GM19328 (cell line): ENCODE measurements around the gene NEUROG2.
"Not testable (repeated sequence)": the region's sequence is repeated elsewhere in the genome, so short reads cannot be mapped to it uniquely, and the experiment has no call there.

Source experiments
- ATAC-seq: cut with Tn5 transposase; IDR thresholded peaks from one replicate; pipeline ENCODE4 v1.9.1; 2021; ENCODE audit warnings: mild to moderate bottlenecking, moderate library complexity; ENCODE audit not compliant: unreplicated experiment

The NEUROG2 gene

DNA sequence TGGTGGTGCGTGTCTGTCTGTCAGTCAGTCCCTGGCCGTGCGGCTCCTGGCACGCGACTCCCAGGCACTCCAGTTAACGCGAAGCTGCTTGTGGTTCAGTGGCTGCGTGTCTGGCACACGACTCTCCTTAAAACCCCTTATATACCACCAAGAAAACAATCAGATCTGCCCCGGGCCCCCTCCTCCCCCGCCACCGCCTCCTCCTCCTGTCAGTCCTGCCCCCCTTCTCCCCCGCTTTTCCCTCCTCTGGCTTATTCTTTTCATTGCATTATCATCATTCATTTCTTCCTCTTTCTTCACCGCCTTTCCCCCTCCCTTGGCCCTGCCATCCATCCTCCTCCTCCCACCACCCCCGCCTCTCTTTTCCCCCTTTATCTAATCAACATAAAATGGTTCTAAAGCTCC lies at the start of gene NEUROG2:
Gene NEUROG2, minus strand, starts transcription at position 115 of the 405 bp plus-strand sequence. CDS start 705 bp downstream, outside the sequence.
- ATAC-seq, result no peak

DNA sequence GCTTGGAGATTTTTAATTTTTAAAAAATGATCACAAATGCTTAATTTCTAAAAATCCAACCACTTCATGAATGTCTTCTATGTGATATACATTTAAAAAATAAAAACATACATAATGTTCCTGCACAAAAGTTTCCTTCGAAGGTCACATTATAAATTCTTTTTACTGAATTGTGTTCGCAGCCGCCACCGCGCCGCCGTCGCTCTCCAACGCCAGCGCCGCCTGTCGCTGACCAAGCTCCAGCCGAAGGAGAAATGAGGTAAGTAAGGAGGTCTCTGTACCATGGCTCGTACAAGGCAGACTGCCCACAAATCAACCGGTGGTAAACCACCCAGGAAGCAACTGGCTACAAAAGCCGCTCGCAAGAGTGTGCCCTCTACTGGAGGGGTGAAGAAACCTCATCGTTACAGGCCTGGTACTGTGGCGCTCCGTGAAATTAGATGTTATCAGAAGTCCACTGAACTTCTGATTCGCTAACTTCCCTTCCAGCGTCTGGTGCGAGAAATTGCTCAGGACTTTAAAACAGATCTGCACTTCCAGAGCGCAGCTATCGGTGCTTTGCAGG lies 48.8 kb upstream of the NEUROG2 start:
- ATAC-seq, result no peak

DNA sequence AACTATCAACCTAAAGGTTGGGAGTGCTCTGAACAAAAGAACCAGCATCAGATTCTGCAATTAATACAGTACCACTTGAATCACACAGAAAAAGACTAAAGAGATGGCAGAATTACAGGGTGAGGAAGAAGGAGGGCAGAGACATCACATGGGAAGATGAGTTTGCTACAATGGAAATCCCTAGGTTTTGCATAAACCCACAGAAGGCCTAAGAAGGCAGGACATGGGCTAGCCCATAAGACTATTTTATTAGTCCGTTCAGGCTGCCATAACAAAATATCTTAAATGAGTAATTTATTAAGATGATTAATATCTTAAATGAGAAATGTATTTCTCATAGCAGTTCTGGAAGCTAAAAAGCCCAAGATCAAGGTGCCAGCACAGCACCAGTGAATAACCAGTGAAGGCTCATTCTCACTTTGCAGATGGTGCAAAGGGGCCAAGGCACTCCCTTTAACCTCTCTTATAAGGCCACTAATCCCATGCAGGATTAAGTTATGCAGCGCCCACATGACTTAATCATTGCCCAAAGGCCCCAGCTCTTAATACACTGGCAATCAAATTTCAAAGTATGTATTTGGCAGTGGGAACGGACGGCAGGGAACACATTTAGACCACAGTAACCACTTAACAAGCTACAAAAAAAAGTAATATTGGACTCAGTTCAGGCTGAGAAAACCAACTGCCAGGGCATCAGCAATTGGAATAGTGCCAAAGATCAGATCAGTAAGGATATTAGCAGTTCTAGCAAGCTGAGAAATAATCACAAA lies 47.6 kb upstream of the NEUROG2 start:
- no peak for ATAC-seq

DNA sequence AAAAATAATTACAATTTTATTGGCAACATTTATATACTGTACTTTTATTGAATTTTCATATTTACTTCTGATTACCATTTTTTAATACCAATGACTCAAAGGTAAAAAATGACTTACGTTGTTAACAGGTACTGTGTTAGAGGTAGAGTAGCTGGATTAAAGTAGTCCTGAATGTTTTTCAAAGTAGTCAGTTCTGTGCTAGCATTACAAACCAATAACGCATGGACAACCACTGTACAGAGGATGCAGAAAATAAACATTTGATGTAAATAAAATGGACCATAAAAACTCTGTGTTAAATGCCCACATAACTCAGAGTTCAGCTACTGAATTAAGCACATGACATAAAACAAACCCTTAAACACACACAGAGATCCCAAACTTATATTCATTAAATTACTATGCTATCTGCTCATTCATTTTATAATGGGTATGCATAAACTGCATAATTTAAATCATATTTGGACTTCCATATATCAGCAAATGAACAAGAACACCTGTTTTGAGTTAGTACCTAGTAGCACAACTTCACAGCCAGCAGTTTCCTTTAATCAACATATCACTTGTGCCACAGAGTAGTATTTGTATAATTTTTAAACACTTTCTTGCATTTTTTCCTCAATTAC lies 46.4 kb upstream of the NEUROG2 start:
- no peak for ATAC-seq

DNA sequence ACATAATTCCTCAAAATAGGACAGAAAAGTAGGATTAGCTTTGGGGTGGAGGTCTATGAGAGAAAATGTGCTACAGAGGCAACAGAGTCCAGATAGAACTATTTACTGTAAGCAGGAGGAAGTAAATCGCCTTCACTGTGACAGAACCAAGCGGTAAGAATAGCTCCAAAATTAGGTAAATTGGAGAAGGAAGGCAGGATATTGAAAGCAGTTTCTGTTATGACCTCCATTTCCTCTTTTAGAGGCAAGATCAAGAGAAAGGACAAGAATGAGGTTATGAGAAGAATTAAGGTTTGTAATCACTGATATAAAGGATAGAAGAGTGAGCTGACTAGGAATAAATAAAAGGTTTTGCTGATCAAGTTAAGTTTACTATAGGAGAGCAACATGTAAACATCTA lies 44.1 kb upstream of the NEUROG2 start:
- ATAC-seq, result peak; percentile 50

DNA sequence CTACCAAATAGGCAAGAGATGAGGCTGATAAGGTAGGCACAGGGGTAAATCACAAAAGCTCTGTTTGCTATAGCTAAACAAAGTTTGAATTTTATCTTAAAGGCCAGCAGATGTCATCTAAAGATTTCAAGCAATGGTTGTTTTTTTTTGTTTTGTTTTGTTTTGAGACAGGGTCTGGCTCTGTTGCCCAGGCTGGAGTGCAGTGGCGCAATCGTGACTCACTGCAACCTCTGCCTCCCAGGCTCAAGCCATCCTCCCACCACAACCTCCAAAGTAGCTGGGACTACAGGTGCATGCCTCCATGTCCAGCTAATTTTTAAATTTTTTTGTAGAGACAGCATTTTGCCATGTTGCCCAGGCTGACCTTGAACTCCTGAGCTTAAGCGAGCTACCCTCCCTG lies 43.1 kb upstream of the NEUROG2 start:
- ATAC-seq, result no peak

DNA sequence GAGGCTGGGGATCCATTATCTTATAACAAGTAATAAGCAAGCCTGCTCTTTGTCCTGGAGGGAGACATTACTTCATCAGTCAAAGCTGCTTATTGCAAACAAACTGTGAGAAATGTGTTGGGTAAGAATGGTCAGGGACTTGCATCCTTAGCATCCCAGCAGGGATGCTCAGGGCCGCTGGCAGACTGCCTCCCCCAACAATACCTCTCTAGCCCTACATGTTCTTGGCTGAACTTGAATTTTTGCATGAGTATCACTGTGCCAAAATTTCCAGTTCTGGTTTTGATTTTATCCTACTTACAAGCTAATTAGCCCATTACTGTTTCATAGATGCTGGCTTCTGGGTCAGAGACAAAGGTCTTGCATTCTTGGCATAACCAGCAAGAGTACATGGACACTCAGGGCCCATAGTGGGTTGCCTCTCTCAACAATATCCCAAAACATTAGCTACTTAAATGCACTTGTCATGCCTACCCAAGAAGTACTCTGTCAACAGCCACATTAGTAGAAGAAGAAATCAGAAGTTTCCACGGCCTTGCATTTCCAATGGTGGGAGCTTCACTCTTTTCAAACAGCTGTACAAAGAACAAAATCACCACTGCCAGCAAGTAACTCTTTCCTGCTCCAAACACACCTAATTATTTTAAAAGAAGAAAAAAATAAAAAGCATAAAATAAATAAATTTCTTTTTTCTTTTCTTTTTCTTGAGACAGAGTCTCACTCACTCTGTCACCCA lies 41.9 kb upstream of the NEUROG2 start:
- no peak for ATAC-seq

DNA sequence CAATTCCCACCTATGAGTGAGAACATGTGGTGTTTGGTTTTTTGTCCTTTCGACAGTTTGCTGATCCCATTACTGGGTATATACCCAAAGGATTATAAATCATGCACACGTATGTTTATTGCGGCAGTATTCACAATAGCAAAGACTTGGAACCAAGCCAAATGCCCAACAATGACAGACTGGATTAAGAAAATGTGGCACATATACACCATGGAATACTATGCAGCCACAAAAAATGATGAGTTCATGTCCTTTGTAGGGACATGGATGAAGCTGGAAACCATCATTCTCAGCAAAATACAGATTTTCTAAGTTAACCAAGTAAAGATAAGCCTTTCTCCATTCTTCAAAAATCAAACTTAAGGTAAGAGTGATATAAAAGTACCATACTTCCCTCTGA lies 38.3 kb upstream of the NEUROG2 start:
- not testable (repeated sequence) for ATAC-seq

DNA sequence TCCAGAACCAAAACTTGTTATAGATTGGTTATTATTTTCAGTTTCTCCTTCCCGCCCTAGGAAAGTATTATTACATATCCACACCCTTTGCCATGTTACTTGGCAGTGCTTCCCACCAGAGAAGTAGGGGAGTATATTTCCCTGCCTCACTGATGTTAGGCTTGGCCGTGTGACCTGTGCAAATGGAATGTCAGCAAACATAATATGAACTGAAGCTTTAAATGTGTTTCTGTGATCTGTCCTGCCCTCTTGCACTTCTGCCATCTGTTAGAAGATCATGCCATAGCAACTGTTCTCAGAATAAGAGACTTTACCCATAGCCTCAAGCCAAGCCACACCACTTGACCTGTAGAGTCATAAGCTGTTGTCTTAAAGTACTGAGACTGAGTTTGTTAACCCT lies 36.7 kb upstream of the NEUROG2 start:
- ATAC-seq, result no peak

DNA sequence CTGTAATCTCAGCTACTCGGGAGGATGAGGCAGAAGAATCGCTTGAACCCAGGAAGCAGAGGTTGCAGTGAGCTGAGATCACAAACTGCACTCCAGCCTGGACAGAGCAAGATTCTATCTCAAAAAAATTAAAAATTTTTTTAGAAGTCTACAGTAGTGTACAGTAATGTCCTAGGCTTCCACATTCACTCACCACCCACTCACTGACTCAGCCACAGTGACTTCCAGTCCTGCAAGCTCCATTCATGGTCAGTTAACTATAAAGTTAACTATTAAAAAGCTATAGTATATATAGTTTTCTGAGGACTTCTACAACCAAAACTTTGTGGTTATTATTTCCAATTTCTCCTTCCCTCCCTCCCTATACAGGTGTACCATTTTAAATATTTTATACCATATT lies 34.7 kb upstream of the NEUROG2 start:
- ATAC-seq, result no peak

DNA sequence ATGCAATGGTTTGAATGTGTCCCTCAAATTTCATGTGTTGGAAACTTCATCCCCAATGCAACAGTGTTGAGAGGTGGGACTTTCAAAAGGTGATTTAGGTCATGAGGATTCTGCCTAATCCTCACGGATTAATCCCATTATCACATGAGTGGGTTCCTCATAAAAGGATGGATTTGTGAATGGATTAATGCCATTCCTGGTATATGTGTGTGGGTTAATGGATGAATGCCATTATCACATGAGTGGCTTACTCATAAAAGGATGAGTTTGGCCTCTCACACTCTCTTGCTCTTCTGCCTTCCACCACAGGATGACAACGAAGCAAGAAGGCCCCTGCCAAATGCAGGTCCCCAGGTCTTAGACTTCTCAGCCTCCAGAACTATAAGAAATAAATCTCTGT lies 30.5 kb upstream of the NEUROG2 start:
- ATAC-seq, result no peak

DNA sequence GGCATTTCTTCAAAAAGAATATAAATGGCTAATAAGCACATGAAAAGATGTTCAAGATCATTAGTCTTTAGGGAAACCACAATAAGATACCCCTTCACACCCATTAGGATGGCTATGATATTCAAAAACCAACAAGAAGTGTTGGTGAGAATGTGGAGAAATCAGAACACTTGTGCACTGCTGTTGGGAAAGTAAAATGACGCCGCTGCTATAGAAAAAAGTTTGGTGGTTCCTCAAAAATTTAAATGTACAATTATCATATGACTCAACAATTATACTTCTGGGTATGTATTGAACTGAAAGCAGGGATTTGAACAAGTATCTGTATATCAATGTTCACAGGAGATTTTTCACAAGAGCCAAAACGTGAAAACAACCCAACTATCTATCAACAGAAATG lies 29.4 kb upstream of the NEUROG2 start:
- ATAC-seq, result no peak

DNA sequence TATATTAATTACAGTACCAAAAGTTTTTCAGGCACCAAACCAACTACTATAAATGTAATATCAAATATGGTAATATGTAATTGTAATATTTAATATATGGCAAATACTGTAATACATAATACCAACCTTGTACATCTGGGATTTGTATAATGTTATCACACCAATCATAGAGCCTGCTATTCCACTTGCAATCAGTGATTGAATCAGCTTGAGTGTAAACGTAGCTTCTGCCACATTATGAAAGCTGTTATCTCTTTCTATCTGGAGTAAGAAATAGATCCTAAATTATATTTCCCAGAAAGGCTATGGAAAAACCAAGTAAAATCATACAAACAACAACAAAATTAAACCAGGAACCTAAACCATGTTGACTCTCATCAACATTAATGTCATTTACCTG lies 24.7 kb upstream of the NEUROG2 start:
- no peak for ATAC-seq

DNA sequence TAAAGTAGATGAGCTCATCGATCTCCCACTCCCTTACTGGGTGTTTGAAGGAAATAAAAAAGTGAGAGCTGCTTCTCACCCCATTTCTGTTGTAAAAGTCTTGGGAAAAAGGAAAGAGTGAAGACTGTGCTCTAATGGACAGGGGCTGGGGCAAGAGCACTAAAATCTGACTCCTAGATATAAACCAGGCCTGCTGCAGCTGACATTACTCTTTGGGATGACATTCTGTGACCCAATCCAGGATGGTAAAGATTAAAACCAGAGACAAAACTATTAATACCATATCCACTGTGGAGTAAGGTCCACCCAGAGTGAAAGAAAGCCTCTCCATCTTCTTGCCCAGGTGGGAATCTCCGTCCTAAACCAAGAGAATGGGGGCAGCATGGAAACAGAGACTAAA lies 20.1 kb upstream of the NEUROG2 start:
- no peak for ATAC-seq

DNA sequence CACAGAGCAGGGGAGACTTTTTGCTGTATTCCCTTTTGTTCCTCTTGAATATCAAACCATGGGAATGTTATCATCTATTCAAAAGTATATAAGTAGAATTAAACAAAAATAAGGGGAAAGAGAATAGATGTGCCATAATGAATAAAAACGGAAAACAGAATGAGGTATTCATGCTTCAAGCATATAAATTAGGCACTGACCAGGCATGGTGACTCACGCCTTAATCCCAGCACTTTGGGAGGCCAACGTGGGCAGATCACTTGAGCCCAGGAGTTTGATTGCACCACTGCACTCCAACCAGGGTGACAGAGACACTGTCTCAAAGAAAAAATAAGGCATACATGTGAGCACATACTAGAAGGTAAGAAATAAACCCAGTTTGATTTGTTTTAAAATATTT lies 16.3 kb upstream of the NEUROG2 start:
- ATAC-seq, result no peak

DNA sequence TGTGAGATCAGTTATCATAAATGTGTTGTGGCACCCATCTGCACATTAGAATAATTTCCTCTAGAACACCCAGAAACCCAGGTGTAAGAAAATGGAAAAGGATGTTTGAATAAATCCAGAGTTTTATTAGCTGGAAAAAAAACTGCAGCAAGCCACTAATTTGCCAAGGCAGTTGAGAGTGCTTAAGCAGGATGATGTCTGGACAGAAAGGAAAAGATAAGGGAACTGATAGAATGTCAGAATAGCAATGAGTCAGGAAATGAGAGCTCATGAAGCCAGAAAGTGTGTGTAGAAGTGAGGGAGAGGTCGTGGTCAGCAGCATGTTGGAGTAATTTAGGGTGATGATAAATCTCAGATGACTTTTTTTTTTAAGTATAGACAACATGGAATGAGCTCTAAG lies 15.2 kb upstream of the NEUROG2 start:
- no peak for ATAC-seq

DNA sequence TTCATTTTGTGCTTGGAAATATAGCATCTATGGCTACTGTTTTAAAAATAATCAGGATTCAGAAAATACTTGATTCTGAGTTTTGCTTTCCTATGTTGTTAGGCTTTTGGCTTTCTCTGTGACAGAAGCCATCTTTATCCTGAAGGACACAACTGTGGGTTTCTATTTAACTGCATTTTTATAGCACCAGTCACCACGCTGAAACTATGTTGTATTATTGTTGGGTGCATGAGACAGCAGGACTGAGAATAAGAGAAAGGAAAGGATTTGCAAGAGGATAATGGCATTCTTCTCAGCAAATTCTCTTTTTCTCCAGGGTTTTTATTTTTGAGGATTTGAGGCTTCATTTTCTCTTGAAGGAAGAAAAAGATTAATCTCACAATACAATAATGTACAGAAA lies 10.1 kb upstream of the NEUROG2 start:
- ATAC-seq, result no peak

DNA sequence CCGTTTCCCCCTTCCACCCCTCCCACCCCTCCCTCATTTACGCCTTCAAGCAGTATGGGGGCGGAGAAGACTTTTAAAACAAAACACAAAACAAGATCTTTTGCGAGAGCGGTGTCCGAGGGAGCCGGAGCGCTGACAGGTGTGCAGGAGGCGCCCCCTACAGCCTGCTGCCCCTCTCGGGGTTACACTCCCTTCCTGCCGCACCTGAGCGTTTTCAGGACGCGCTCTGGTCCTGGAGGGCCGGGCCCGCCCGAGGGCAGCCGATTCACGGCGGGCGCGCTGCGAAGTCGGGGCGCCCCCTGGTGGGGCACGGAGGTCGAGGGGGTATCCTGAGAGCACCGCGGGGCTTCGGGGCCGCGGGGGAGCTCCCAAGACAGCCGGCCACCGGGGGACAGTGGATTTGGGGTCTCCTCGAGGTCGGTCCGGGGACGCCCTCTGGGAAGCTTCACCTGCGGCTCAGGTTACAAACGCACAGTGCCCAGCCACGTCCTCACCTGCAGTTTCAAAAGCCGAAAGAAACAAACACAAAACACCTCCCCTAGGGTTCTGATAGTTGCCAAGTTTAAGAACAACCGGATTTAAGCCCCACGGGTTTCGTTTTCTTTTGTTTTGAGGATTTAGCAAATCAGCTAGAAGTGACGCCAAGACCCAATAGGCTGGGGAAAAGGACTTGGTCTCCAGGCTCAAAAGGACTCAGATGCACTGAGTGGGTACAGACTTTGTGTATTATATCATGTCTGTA lies 8.0 kb upstream of the NEUROG2 start:
- ATAC-seq, result peak; percentile 82

DNA sequence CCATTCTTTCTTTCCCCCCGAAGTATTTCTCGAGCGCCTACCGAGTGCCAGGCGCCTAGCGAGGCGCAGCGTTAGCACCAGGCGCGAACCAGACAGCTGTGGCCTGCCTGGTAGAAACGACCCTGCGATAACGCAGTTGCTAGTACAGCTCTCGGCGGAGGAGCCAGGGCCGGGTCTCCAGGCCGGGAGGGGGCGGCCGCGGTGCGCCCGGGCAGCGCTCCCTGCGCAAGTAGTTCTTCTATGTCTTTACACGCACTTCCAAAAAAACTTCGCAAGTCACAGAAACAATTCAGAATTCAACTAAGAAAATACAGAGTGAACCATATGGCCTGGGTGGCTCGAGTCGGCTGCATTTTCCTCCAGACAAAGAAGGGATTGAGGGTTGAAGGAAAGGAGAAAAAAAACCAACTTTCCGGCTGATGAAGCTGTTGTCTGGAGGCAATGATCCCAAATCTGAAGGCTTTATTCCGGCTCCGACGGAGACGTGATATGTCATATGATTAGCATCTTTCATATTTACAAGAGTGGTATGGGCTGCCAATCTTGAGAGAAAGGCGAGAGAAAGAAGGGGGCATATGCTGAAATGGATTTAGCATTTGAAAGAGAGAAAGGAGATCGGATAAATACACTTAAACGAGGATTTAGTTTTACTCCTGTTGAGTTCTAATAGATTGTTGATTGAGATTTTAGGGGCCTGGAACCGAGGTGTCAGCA lies 7.2 kb upstream of the NEUROG2 start:
- ATAC-seq, result peak; percentile 43

DNA sequence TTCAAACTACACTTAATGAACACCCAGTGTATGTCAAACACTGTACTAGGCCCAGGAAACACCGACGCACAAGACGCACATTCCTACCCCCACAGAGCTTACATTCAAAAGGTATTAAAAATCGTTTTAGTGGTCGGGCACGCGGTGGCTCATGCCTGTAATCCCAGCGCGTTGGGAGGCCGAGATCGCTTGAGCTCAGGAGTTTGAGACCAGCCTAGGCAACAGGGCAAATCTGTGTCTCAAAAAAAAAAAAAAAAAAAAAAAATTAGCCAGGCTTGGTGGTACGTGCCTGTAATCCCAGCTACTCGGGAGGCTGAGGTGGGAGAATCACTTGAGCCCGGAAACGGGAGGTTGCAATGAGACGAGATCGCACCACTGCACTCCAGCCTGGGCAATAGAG lies 6.5 kb upstream of the NEUROG2 start:
- not testable (repeated sequence) for ATAC-seq
